HK-2 (cell line): ENCODE data around the gene PPM1H.

Experiments used
- DNase-seq: peaks from one replicate; pipeline ENCODE4 v3.0.0-alpha.2; 2018; ENCODE audit not compliant: unreplicated experiment

The PPM1H gene

DNA sequence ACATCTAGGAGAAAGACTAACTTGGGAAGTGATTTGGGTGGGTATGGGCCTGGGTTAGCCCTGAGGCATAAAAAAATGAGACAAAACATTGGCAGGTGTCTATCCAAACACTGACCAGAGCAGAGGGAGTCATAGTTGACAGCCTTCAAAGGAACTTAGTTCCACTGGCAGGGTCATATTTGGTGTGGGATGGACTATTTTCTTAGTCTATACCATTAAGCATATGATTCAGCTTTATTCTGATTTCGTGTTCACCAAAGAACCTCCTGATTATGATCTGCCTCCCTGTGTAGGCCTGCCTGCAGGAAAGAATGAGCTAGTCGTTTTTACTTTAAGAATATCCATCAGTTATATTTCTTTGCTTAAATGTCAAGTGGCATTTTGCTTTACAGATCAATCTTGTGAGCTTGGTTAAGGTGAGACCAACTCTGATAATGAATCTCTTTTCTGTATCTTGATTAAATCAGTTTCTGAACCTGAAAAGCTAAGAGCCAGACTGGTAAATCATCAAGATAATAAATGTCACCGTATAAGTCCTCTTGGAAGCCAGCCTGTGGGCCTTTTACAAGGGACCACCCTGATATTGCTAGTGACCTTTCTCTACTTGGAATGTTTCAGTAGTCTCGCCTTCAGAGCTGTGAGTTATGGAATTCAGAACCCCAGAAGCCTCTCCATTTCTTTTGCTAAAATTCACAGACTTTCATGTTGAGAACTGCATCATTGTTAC, 285.4 kb downstream of the PPM1H start:
- DNase-seq: no peak

DNA sequence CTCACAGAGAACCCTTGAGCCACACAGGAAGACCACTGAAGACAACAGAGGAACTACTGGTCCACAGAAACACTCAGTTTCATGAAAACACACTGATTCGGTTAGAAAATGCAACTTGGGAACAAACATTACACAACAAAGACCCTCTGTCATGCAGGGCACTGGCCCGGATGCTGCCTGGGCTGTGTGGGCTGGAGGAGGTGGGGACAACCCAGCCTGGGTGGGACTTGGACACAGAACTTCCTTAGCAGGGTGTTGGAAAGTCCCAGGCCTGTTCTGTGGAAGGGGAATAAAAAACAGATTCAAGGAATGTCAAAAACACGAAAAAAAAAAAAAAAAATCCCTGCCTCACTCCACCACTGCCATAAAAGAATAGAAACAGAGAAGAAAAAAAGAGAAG, 287.4 kb downstream of the PPM1H start:
- DNase-seq: no peak

DNA sequence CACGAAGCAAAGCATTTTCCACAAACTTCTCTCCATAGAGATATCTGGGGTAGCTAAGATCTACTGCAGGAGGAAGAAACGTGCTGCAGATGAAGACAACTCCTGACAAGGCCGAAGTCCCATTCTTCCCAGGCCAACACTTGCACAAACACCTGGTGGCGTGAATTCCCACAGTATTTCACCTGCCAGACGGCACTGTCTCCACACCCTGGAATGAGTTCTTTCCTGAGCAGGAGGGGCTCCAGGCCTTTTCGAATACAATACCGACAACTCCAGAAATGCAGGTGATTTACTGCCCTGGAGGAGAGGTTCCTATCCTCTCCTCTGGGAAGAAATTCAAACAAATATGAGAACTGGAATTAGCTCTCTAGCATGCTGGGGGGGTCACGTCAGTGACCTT, 288.4 kb downstream of the PPM1H start:
- DNase-seq: no peak

DNA sequence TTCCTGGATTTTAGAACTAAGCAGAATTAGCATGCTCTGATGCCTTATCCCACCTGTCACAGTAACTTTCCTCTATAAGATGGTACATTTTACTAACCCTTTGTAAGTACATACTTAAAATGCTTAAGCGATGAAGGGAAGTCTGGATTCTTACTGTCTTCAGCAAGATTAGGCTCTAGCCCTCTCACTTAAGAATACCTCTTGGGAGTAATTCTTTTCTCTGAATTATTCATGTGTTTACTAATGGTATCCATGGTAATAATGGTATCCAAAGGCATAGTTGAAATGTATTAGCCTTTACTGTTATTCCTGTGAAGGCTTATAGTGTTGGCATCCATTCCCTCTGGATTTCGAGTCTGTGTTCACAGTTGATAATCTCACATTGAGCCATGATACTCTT, 291.5 kb downstream of the PPM1H start:
- DNase-seq: no peak

DNA sequence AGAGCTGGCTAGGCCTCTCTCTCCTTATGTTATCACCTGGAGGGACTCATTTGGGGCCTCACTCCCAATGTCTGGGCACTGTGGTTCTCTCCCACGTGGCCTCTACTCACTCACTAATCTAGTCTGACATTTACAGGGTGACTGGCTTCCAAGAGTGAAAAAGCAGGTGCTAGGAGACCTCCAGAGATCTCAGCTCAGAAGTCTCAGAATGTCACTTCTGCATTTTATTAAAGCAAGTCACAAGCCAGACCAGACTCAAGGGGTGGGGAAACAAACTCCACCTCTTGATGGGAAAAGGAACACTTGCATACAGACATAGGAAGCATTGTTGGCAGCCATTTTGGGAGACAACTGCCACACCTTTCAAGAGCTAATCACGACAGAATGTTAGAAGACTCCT, 292.5 kb downstream of the PPM1H start:
- DNase-seq: no peak

DNA sequence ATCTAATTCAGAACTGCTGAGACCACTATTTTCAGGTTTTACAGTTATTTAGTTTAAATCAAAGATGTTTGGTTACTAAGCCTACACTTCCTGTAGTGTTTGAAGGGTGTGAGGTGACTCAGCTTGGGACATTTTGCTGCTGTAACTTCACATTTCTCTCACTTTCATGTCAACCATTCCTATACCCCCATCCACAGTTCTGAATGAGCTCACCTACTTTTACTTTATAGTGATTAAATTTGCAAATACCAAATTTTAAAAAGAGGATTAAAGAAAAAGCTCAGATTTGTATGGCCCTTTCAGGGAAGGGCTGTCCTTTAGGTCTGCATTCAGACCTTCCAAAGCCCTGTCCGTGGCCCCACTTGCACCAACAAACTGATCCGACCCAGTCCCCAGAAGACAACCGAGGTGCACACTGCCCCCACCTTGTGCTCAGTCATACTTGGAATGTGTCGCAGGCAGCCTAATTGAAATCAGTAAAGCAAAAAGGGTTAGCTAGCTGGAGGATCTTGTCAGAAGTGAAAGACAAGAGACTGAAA, 294.0 kb downstream of the PPM1H start:
- peak; percentile 13 for DNase-seq

DNA sequence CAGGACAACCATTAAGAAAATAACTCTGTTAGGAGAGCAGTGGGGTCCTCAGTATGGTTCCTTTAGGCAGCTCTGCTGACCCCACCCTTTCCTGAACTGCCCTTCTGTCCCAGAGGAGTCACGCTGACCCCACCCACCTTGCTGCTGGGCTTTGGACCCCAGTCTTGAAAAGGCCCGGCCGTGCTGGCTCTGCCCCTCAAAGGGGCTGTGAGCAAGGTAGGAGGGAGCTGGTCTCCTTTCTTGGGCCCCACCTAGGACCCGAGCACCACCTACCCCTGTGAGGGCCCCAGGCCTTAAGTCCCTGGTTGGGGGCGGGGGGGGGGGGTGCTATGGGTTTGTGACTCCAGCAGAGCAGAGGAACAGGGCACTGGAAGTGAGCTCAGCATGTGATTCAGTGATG, 297.3 kb downstream of the PPM1H start:
- no peak for DNase-seq

DNA sequence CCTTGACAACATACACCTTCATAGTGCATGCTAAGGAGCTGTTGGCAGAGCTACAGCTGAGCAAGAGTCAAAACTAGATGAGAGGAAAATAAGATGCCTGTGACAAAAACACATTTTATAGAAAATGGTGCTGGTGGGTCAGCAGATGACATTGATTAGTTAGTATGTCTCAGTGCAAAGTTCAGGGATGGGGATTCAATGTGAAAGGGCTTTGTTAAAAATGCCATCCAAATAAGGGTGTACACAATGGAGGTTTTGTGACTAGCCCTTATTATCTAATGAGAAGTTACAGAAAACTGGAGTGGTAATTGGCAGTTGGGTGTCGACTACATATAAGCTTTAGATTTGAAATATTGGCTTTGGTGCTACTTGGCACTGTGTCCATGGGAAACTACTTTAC, 299.3 kb downstream of the PPM1H start:
- no peak for DNase-seq

DNA sequence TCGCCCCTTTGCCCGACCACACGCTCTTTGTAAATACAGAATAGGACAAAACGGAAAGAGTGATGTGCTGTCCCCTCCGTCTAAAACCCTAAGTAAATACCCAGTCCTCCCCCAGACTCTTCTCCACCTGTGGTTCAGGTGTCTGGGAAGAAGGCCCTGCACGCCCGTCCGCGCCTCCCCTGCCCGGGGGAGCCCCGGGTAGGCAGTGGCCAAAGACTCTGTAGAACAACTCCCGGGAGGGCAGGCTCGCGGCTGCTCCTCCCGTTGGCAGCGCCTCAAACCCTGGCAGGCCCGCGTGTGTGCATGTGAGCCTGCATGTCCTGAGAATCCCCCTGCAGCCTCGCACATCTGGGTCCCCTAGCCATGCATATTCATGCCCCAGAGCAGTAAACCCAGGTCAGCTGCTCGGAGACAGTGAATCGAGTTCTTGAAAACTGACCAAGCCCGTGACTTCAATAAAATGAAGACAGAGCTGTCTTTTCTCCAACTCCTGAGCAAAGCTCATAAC, 302.5 kb downstream of the PPM1H start:
- peak; percentile 17 for DNase-seq

DNA sequence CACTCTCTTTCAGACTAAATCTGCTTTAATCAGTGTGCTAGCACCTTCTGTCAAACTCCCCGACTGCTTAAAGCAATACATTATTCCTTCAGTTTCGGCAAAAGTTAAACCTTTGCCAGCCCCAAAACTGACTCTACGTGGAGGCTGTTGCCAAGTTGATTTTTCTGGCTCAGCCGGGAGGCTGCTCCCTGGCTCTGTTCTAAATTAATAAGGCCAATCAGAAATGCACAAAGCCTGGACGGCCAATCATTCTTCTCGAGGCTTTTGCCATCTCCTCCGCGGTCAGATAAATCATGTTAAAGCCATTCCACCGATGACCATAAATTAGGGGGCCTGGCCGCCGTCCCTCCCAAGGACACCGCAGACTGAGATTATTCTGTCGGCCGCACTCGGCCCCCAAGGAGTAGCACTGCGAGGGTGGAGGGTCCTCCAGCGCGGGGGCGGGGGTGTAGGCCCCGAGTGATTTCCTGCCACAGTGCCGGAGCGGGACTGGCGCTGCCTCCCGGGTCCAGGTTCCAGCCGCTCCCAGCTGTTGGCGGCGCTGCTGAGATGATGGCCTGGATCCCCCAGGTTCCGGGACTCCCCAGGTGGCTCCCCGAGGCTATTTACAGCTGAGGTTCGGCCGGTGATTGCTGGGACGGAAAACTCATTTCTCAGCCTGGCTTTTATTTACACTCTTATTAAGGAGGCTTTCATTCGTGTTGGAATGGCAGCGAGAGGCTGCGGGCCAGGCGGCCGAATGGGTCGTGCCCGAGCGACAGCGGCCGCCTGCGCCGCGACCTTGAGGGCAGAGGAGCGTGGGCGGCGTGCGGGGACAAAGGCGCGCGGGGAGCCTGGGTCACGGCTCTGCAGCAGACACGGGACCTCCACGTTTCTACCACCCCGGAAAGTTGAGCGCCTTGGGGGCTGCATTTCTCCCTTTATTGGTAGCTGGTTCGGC, 303.2 kb downstream of the PPM1H start:
- peak; percentile 43 for DNase-seq

DNA sequence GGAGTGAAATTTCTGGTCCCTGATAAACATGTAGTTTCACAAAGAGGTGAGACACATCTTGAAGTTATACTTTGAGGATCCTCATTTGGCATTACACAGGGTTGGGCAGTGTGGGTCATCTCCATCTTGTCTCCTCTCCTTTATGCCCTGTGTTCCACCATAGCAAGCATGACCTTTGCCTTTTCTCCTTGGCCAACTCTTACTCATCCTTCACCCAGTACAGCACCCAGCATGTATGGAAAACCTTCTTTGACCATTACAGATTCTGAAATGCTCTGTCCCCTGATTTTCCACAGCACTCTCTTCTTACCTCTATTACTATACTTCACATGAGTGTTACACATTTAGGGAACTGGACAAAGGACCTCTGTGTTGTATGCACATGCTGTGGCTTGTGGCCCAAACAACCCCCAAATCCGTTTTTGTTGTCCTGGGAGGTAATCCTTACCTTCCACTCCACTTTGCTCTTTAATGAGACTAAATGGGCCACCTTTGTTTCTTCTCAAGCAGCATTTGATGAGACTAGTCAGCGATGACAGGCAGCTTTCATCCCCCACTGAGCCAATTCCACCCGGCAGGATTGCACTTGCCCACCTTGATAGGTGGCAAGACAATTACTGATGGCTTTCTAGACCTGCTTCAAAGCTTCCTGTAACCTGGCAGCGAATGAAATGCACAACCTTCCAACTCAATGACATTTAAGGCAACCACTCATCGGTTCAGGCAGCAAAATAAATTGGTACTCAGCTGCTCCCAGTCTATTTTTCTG, 304.8 kb downstream of the PPM1H start:
- DNase-seq: no peak

DNA sequence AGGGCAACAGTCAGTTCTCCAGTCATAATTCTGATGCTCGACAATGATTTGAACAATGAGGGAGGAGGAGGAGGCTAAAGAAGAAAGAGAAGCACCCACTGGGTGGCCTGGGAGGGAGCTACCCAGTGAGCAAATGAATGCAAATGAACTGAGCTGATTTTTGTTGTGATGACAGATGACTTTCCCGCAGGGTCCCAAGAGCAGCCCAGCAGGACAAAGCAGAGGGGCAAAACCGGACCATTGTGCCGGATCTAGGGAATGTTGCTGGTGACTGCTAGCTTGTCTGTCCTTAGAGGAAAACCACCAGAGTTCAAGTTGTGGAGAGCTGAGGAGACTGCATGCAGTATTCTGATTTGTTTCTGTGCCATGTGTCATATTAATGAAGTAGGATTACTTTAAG, 305.5 kb downstream of the PPM1H start:
- no peak for DNase-seq

DNA sequence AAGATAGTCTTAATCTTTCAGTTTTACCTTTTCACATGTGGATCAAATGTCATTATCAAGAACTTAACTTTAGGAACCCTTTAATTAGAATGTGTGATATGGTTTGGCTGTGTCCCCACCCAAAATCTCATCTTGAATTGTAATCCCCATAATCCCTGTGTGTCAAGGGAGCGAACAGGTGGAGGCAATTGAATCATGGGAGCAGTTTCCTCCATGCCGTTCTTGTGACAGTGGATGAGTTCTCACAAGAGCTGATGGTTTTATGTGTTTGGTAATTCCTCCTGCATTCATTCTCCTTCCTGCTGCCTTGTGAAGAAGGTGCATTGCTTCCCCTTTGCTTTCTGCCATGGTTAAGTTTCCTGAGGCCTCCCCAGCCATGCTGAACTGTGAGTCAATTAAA, 307.8 kb downstream of the PPM1H start:
- DNase-seq: no peak

DNA sequence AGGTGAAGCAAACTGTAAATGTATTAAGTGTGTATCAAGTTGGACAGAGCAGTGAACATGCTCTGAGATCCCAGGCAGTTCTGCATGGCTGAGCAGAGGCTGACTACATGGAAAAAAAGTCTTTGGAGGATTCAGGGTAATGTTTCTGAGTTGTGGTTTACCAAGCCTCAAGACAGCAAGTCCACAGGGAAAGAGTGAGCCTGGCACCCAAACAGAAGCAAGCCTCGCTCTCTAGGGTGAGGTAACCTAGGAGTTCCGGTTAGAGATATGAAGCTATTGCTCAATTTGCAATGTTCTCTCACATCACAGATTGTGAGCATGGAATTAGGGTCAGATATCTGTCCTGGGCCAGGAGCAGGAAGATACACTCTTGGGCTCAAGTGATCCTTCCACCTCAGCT, 309.7 kb downstream of the PPM1H start:
- DNase-seq: peak; percentile 67

DNA sequence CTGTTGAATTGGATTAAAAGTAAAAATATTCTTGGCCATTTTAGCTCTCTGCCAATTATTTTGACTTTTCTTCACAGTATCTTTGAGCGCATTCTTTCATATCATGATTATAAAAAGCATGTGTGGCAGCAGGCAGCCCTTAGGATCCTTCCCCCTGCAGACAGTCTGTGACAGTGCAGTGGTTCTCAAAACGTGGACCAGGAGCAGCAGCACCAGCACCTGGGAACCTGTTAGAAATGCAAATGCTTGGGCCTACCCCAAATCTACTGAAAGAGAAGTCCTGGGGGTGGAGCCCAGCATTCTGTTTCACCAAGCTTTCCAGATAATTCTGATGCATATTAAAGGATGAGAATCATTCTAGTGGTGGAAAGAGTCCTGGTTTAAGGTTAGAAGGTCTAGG, 312.8 kb downstream of the PPM1H start:
- no peak for DNase-seq

DNA sequence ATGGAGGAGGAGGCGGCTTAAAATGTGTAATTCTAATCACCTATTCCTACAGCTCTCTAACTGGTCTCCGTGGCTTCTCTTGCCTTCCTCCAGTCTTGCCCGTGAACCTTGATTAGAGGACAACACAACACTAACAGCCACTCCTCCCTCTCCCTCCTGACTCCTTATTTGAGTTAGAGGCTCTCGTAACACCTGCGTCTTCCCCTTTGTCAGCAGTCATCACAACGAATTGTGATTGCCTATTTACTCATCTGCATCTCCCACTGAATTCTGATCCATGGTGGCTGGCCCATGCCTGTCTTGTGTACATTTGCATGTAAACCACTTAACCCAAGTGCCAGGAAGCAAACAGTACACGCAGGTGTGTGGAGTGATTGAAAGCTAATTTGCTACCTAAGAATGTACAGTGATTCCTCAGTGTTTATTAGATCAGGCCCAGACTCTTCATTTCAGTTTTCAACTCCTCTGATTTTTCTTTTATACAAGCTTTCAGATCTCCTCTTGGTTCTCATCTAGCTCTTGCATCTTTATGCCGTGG, 313.8 kb downstream of the PPM1H start:
- DNase-seq: no peak

DNA sequence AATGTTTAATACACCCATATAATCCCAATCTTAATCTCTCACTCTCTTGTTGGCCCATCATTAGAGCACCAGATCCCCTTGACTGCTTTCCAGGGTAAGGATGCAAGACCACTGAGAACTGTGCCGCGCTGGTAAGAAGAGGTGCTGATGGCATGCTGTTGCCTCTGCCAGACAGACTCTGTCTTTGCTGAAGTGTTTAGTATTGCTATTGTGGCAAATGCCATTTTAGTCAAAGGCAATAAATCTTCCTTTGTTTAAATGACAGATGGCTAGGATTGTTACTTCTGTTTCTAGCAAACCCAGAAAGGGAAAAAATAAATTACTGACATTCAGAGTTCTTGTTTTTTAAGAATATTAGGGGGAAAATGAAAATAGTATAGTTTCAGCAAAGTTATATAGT, 316.0 kb downstream of the PPM1H start:
- no peak for DNase-seq

DNA sequence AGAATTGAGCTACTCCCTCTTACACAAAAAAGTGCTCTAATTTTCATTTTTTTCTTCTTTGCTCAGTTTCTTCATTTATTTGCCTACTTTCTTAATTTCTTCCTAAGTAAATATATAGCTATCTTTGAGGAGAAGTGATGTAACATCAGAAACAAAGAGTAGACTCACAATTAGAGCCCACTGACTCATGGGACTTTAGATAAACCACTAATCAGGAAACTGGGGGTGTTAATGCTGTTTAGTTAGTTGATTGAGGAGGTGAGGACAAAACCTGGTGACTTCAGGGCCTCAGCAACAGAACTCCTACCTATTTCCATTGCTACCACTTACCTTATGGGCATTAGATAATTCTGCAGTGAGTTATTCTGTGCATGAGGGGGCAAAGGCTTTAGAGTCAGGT, 316.6 kb downstream of the PPM1H start:
- no peak for DNase-seq

DNA sequence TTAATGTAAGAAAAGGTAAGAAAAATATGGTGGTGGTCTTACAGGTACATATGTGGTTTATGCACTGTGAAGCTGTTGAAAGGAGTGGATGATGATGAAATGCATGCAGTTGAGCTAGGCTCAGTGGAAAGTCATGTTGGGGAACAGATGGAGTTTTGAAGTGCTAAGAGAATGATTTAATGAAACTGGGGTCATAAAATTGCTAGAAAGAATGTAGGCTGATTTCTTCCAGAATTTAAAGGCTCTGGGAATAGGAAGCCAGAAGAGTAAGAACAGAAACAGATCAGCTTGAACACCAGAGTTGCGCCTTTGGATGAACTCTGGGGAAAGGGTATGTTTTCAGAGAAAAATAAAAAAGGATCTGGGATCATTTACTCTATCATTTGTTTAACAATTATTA, 321.9 kb downstream of the PPM1H start:
- DNase-seq: no peak

DNA sequence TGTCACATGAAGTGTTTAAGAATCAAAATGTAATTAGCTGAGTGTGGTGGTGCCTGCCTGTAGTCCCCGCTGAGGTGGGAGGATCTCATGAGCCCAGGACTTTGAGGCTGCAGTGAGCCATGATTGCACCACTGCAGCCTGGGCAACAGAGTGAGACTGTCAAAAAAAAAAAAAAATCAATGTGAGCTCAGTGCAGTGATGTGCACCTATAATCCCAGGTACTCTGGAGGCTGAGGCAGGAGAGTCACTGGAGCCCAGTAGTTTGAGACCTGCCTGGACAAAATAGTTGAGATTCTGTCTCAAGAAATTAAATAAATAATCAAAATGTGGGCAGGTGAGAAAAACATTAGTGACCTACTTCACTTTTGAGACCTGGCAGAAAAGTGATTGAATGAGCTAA, 328.3 kb downstream of the PPM1H start:
- no peak for DNase-seq

DNA sequence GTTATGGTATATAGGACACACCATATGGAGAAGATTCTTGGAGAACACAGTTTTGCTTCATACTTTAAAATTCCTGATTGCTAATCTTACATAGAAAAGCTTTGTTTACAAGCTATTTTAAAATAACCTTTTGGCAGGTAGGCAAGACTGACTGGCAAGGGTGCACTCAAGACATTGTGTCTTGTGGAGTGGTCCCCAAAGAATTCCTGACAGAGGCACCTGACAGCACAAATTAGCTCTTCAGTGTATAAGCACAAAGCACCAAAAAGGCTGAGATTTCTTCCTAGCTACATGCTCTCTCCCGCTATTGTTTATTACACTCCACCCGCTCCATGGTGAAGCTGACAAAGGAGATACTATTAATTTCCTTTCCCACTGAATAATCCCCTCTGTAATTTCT, 329.0 kb downstream of the PPM1H start:
- DNase-seq: no peak

DNA sequence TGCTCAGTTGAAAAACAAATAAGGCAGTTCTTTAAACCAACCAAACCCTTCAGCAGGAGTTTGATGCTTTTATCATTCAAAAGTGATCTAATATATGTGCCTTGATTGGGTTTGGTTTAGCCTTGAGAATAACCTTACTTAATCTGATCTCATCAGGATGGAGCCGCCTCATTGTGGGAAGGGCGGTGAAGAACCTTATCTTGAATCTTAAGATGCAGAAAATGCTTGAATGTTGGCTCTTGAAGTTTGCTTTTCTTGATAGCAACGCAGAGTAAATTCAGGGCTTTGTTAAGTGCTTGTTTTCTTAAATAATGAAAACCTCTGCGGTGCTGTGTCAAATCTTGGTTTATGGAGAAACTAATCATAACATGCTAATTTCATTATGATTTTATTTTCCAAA, 330.1 kb downstream of the PPM1H start:
- no peak for DNase-seq
